22Rv1 (cell line): Measurements from ENCODE around the gene RBM28.

Experiments
- ZFX ChIP-seq: fragments of 450-650 bp; IDR thresholded peaks from 2 replicates; pipeline ENCODE4 v1.6.1; 2017; ENCODE audit warnings: antibody characterized with exemption, borderline replicate concordance
- TF ChIP-seq, protein P1 (sequence below): fragments of 450-650 bp; IDR thresholded peaks from 2 replicates; pipeline ENCODE4 v1.5.1; 2017; ENCODE audit warnings: mild to moderate bottlenecking

DNA sequence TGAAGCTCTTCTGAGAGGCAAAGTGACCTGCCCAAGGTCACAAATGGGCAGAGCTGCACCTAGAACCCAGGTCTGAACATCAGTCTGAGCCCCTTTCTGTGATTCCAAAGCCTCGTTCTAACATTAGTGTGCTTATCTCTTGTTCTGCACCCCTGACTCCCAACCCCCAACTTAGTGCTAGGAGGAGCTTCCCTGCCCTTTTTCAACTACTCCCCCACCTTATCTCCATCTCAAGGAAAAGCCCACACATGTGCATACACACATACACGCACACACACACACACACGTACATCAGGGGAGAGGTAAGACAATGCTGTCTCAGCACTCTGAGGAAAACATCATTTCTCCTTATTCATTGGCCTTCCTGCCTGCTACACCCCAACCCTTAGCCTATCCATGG lies 9.5 kb upstream of the RBM28 start:
- TF ChIP-seq, protein P1, sequence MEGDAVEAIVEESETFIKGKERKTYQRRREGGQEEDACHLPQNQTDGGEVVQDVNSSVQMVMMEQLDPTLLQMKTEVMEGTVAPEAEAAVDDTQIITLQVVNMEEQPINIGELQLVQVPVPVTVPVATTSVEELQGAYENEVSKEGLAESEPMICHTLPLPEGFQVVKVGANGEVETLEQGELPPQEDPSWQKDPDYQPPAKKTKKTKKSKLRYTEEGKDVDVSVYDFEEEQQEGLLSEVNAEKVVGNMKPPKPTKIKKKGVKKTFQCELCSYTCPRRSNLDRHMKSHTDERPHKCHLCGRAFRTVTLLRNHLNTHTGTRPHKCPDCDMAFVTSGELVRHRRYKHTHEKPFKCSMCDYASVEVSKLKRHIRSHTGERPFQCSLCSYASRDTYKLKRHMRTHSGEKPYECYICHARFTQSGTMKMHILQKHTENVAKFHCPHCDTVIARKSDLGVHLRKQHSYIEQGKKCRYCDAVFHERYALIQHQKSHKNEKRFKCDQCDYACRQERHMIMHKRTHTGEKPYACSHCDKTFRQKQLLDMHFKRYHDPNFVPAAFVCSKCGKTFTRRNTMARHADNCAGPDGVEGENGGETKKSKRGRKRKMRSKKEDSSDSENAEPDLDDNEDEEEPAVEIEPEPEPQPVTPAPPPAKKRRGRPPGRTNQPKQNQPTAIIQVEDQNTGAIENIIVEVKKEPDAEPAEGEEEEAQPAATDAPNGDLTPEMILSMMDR: no peak
- TF ChIP-seq ZFX: no peak
